Activated naive CD8-positive, alpha-beta T cell treated with anti-CD3 and anti-CD28 coated beads, Interleukin-2, amount 50 U/mL, for 24 hours (primary cell): ENCODE results near the gene BMERB1.

Source experiments
- ATAC-seq: fragments of 150-1000 bp; cut with Tn5 transposase; one replicate; pipeline ENCODE4 v1.10.0; 2021
- DNase-seq: peaks from one replicate; pipeline ENCODE4 v3.0.0; 2021
- H3K27ac Mint-ChIP-seq: one replicate; pipeline ENCODE4 v1.8.0; 2021; ENCODE audit warnings: mild to moderate bottlenecking, mixed read lengths
- H3K27me3 Mint-ChIP-seq: one replicate; pipeline ENCODE4 v1.8.0; 2021; ENCODE audit warnings: mixed read lengths
- H3K36me3 Mint-ChIP-seq: one replicate; pipeline ENCODE4 v1.8.0; 2021; ENCODE audit warnings: low read depth, mixed read lengths
- H3K4me1 Mint-ChIP-seq: one replicate; pipeline ENCODE4 v1.8.0; 2021; ENCODE audit warnings: mixed read lengths
- H3K4me3 Mint-ChIP-seq: one replicate; pipeline ENCODE4 v1.8.0; 2021; ENCODE audit warnings: mild to moderate bottlenecking, moderate library complexity, mixed read lengths
- H3K9me3 Mint-ChIP-seq: one replicate; pipeline ENCODE4 v1.8.0; 2021; ENCODE audit warnings: mixed read lengths

Gene BMERB1

DNA sequence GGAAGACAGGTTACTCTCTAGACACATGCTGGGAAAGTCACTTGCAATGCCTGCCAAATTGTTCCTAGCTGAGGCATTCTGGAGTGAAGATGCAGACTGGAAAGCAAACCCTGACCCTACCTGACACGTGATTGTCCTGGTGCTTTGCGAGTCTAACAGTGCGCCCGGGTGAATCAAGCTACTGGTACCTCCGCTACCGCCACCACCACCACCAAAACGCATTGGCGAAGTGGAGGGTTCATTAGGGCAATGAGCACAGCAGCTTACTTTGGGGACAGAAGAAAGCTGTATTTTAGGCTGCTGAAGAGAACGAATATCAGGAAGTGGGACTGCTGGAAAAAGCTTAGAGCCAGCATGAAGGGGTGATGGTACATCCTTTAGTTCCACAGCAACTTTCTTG is 201.5 kb downstream of the BMERB1 start:
- Mint-ChIP-seq H3K27ac (peak overlapping the region; percentile 87), H3K27me3 (no peaks in the 10 kb centered on the region), H3K9me3 (no peaks in the 10 kb centered on the region), H3K36me3 (peaks cover 75% of the 10 kb centered on the region), H3K4me1 (peaks cover 81% of the 10 kb centered on the region), H3K4me3 (peak overlapping the region; percentile 44)
- ATAC-seq: no peak
- DNase-seq: no peak

DNA sequence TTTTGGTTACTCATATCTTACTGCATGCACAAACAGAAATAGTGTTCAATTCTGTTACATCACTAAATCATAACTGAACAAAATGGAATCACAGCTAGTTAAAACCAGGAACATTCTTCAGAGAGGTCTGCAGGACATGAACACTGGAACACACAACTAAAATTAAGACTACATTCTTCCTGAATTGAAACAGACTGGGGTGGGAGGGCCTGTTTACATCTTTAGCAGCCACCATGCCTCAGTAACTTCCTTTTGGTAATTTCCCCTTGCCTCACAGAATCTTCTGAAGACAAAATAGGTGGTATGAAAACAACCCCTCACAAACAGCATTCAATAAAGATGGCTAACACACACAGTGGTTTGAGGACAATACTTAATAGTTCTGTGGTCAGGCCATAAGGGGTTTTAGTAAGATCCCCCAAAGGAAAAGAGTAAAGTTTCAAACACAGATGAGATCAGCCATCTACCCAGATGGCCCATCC is 202.0 kb downstream of the BMERB1 start:
- Mint-ChIP-seq H3K9me3 (no peaks in the 10 kb centered on the region), H3K4me3 (peak overlapping the region; percentile 44), H3K4me1 (peaks cover 86% of the 10 kb centered on the region), H3K27ac (peak overlapping the region; percentile 87), H3K36me3 (peaks cover 74% of the 10 kb centered on the region), H3K27me3 (no peaks in the 10 kb centered on the region)
- peak; percentile 29 for ATAC-seq
- DNase-seq: no peak
